Vagina (tissue), 2 donors: Measurements from ENCODE around the gene KCNH2. TPM values are rescaled to one million over a fixed set of nuclear protein-coding genes. Genes with fewer than 3 reads are reported as not detected.

ENCODE experiments used
- DNase-seq, 2 donors: peaks; one replicate each; pipeline ENCODE4 v3.0.0-alpha.2; 2017; ENCODE audit errors: extremely low spot score in 2 of 2
- H3K27ac ChIP-seq: fragments of 200-600 bp; sonication (generic); one replicate; pipeline ENCODE4 v1.5.1; 2019
- H3K27me3 ChIP-seq: fragments of 200-600 bp; sonication (generic); one replicate; pipeline ENCODE4 v1.5.1; 2019
- H3K36me3 ChIP-seq, 2 donors: fragments of 200-600 bp; sonication (generic); one replicate each; pipeline ENCODE4 v1.5.1; 2017 to 2019
- H3K4me1 ChIP-seq: fragments of 200-600 bp; sonication (generic); one replicate; pipeline ENCODE4 v1.5.1; 2019
- H3K4me3 ChIP-seq, 2 donors: fragments of 200-600 bp; sonication (generic); 1 replicate in 1 of 2; 2 replicates in 1 of 2; pipeline ENCODE4 v1.5.1; 2016 to 2019
- H3K9me3 ChIP-seq: fragments of 200-600 bp; sonication (generic); one replicate; pipeline ENCODE4 v1.5.1; 2019
- CTCF ChIP-seq, 3 experiments: fragments of 450-650 bp in 2 of 3; fragments of 200-600 bp in 1 of 3; sonication (generic) in 1 of 3; IDR thresholded peaks; one replicate each; pipeline ENCODE4 v1.5.1; 2017 to 2019; ENCODE audit warnings: antibody characterized with exemption in 3 of 3, mild to moderate bottlenecking in 2 of 3, moderate library complexity in 2 of 3
- POLR2A ChIP-seq, 2 donors: fragments of 450-650 bp; IDR thresholded peaks; one replicate each; pipeline ENCODE4 v1.6.1; 2017; ENCODE audit warnings: antibody characterized with exemption in 2 of 2, mild to moderate bottlenecking in 2 of 2, moderate library complexity in 2 of 2
- POLR2AphosphoS5 ChIP-seq, 2 donors: sonication (generic); formaldehyde crosslinking; IDR thresholded peaks; one replicate each; pipeline ENCODE4 v1.9.0; 2017; ENCODE audit warnings: antibody characterized with exemption in 2 of 2, mild to moderate bottlenecking in 2 of 2, low read depth in 1 of 2; ENCODE audit not compliant: insufficient read depth in 1 of 2
- intact Hi-C: fragments of 100-400 bp; cut with DNase I; formaldehyde crosslinking; loops from one replicate; pipeline ENCODE4 v1.15.1; 2023
- total RNA-seq: library from RNA; depleted of rRNA; stranded (reverse); fragments of >200 nt; gene quantifications from one replicate; pipeline ENCODE4 v1.2.3, GENCODE V29; 2016

The KCNH2 gene
- total RNA-seq, 1 donor from 2014 or later = 6.4 TPM

GRCh38 chr7:150896562-150897209, 81.4 kb downstream of the KCNH2 start:
- peaks cover 4% of the 10 kb centered on the region for H3K9me3 ChIP-seq
- no peak overlapping the region for H3K27ac ChIP-seq
- intact Hi-C loops = loop anchor here (5.0 kb wide), 1 partner anchor 91 kb away; no protein-coding TSS in a partner anchor
- TF ChIP-seq CTCF (IDR thresholded peaks at IDR 0.05) = no peak
- no peak for TF ChIP-seq POLR2A (IDR thresholded peaks at IDR 0.05)
- no peak for TF ChIP-seq POLR2AphosphoS5 (IDR thresholded peaks at IDR 0.05; ENCODE audit: insufficient read depth in 1 of 2, low read depth in 1 of 2)
- H3K36me3 ChIP-seq = no peaks in the 10 kb centered on the region
- DNase-seq = no peak
- H3K4me1 ChIP-seq = no peaks in the 10 kb centered on the region
- H3K27me3 ChIP-seq = no peaks in the 10 kb centered on the region
- no peak overlapping the region for H3K4me3 ChIP-seq

DNA sequence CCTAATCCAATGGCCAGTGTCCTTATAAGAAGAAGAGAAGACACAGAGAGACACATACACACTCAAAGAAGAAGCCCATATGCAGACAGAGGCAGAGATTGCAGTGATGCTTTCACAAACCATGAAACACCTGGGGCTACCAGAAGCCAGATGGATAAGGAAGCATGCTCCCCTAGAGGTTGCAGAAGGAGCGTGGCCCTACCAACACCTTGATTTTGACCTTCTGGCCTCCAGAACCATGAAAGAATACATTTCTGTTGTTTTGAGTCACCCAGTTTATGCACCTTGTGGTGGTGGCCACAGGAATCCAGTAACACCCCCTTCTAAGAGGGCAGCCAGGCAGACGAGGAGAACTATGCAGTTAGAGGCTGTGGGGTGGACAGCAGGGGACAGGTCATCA, 82.3 kb downstream of the KCNH2 start:
- Histone ChIP-seq H3K36me3 (no peaks in the 10 kb centered on the region), H3K27me3 (no peaks in the 10 kb centered on the region), H3K4me3 (no peak overlapping the region), H3K4me1 (no peaks in the 10 kb centered on the region), H3K27ac (no peak overlapping the region), H3K9me3 (peaks cover 4% of the 10 kb centered on the region)
- DNase-seq = no peak
- intact Hi-C loops = loop anchor here (5.0 kb wide), 1 partner anchor 91 kb away; no protein-coding TSS in a partner anchor
- TF ChIP-seq POLR2AphosphoS5 (IDR thresholded peaks at IDR 0.05; ENCODE audit: insufficient read depth in 1 of 2, low read depth in 1 of 2) (no peak), CTCF (IDR thresholded peaks at IDR 0.05) (no peak), POLR2A (IDR thresholded peaks at IDR 0.05) (no peak)

Other genes with a start within 250 kb of the KCNH2 start
- 24.1 TPM for gene GIMAP5, start 240.9 kb downstream of the KCNH2 start, total RNA-seq
- gene TMEM176B, start 178.0 kb downstream of the KCNH2 start, total RNA-seq = 60.6 TPM
- 43.7 TPM for gene TMEM176A, start 177.6 kb downstream of the KCNH2 start, total RNA-seq
- not detected for gene AOC1, start 125.8 kb downstream of the KCNH2 start, total RNA-seq
- gene NOS3, start 12.7 kb upstream of the KCNH2 start, total RNA-seq = 22.8 TPM
- 34.1 TPM for gene ATG9B, start 46.2 kb upstream of the KCNH2 start, total RNA-seq
- 38.3 TPM for gene ABCB8, start 50.1 kb upstream of the KCNH2 start, total RNA-seq
- gene ASIC3, start 70.2 kb upstream of the KCNH2 start, total RNA-seq = 3.7 TPM
- gene CDK5, start 79.6 kb upstream of the KCNH2 start, total RNA-seq = 4.2 TPM
- gene SLC4A2, start 81.3 kb upstream of the KCNH2 start, total RNA-seq = 66.5 TPM
- gene FASTK, start 102.5 kb upstream of the KCNH2 start, total RNA-seq = 60.2 TPM
- gene TMUB1, start 105.2 kb upstream of the KCNH2 start, total RNA-seq = 40.3 TPM
- gene AGAP3, start 108.2 kb upstream of the KCNH2 start, total RNA-seq = 98.2 TPM
- not detected for gene GBX1, start 189.4 kb upstream of the KCNH2 start, total RNA-seq
- not detected for gene ASB10, start 208.9 kb upstream of the KCNH2 start, total RNA-seq
- not detected for gene H2BK1, start 232.2 kb upstream of the KCNH2 start, total RNA-seq
- gene ABCF2, start 248.9 kb upstream of the KCNH2 start, total RNA-seq = 25.3 TPM